Neural progenitor cell (in vitro differentiated cells): ENCODE results near the gene KLRC4.

Source experiments
- EZH2 ChIP-seq: fragments of 200-600 bp; sonication (generic); IDR thresholded peaks from 2 replicates; pipeline ENCODE4 v1.6.1; 2017; ENCODE audit warnings: antibody characterized with exemption, mild to moderate bottlenecking, moderate library complexity
- EZH2phosphoT487 ChIP-seq: fragments of 200-600 bp; sonication (generic); IDR thresholded peaks from 2 replicates; pipeline ENCODE4 v1.6.1; 2017; ENCODE audit warnings: antibody characterized with exemption
- TF ChIP-seq, protein P1 (sequence below): fragments of 200-600 bp; sonication (generic); IDR thresholded peaks from 2 replicates; pipeline ENCODE4 v1.5.1; 2017; ENCODE audit warnings: antibody characterized with exemption, mild to moderate bottlenecking

- TF ChIP-seq, protein P1, sequence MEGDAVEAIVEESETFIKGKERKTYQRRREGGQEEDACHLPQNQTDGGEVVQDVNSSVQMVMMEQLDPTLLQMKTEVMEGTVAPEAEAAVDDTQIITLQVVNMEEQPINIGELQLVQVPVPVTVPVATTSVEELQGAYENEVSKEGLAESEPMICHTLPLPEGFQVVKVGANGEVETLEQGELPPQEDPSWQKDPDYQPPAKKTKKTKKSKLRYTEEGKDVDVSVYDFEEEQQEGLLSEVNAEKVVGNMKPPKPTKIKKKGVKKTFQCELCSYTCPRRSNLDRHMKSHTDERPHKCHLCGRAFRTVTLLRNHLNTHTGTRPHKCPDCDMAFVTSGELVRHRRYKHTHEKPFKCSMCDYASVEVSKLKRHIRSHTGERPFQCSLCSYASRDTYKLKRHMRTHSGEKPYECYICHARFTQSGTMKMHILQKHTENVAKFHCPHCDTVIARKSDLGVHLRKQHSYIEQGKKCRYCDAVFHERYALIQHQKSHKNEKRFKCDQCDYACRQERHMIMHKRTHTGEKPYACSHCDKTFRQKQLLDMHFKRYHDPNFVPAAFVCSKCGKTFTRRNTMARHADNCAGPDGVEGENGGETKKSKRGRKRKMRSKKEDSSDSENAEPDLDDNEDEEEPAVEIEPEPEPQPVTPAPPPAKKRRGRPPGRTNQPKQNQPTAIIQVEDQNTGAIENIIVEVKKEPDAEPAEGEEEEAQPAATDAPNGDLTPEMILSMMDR: no peak
- no peak for TF ChIP-seq EZH2
- no peak for TF ChIP-seq EZH2phosphoT487
These were observed 47.3 kb upstream of the KLRC4 start for GRCh38 chr12:10456856-10457255.
